SIG-M5 (cell line): ENCODE data around the gene DDX56.
A peak's percentile ranks its signal among the peaks of the same experiment; 100 is the strongest.
"Not testable (repeated sequence)": the region's sequence is repeated elsewhere in the genome, so short reads cannot be mapped to it uniquely, and the experiment has no call there.

Experiments
- DNase-seq: peaks from one replicate; lab custom pipeline; 2025; lab: John Stamatoyannopoulos, UW

The DDX56 gene

GRCh38 chr7:44597181-44597580 lies 23.5 kb upstream of the DDX56 start:
- DNase-seq = not testable (repeated sequence)

DNA sequence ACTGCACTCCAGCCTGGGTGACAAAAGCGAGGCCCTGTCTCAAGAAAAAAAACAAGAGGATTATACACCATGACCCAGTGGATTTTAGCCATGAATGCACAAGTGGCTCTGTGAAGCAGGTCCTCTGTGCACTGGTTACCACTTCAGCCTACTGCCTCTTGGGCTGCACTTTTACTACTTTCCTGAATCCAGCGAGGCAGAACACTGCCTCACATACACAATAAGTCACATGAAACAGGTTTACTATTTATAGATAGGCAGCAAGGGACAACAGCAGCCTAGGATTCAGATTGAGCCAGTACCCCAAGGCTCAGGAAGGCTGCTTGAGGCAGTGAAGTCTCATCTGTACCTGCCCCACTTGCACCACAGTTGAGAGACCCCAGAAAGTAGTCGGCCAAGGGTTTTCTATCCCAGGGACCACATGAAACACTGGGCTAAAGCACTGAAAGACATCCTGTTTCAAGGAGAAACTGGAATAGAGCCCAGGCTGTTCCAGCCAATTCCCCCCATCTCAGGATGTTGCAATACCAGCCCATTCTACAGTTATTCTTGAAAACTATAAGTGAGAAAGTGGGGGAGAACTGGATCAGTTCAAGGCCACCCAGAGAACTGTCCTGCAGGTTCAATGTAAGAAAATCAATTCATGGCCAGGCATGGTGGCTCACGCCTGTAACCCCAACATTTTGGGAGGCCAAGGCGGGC lies 22.4 kb upstream of the DDX56 start:
- DNase-seq = no peak

DNA sequence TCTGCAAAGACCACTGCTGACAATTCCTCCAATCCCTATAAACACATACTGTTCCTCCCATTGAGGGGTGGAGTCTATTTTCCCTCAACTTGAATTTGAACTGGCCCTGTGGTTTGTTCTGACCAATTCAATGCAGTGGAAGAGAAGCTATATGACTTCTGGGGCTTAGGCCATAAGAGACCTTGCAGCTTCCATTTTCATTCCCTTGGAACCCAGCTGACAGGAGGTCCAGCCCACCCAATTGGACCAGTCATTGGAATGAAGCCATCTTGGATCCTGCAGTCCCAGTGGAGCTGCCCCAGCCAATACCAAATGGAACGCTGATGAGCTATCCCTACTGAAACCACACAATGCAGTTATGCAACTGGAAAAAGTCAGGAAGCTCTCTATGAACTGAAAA lies 17.2 kb upstream of the DDX56 start:
- no peak for DNase-seq

DNA sequence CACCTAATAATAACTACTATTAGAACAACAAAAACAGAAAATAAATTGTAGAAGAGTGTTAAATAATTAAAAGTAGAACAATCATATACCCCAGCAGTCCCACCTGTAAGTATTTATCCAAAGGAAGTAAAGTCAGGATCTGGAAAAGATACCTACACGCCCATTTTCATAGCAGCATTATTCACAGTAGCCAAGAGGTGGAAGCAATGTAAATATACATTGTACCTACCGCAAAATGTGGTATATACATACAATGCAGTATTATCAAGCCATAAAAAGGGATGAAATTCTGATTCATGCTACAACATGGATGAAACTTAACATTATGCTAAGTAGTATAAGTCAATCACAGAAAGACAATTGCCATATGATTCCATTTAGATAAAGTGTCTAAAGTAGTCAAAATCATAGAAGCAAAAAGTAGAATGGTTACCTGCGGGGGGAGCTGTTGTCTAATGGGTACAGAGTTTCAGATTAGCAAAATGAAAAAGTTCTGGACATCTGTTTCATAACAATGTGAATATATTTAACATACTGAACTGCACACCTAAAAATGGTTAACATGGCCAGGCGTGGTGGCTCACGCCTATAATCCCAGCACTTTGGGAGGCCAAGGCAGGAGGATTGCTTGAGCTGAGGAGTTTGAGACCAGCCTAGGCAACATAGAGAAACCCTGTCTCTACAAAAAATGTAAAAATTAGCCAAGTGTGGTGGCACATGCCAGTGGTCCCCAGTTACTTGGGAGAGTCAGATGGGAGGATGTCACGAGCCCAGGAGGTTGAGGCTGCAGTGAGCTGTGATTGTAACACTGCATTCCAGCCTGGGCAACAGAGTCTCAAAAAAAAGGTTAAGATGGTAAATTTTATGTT lies 14.4 kb upstream of the DDX56 start:
- no peak for DNase-seq

- DNase-seq = no peak
Measured at GRCh38 chr7:44583146-44583865, 9.6 kb upstream of the DDX56 start.

DNA sequence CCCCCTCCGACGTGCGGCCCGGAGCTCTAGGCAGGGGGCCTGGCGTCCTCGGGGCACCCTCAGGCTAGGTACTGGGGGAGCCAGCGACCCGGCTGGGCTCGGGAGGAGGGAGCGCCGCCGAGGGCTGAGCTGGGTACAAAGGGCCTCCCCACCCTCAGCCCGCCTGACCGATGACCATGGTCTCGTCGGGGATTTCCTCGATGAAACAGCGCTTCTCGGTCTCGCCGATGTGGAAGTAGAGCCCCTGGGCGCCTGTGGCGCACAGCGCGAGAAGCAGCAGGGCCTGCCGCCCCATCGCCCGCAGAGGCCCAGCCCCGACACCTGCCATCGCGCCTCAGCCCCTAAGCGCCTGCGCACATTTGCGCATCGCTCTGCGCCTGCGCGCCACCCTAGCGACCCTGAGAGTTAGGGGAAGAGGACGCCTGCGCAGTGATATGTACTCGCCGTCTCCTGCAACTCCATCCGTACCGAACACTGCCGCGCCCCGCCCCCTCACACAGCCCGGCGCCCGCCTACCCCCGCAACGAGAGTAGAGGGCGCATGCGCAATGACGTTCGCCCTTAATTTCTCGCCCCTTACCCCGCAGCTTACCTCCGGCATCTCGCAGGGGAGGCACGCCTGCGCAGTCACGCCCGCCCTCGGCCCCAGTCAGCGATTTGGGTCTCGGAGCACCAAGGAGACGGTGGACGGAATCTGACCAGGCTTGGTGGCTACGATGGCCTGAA lies 8.3 kb upstream of the DDX56 start, which contains the start of gene TMED4:
Gene TMED4 (minus strand): TSS at position 353 of the 725 bp plus-strand sequence. CDS start 25 bp downstream, at position 328.
- peak; percentile 93 for DNase-seq

GRCh38 chr7:44580945-44581878 lies 7.5 kb upstream of the DDX56 start:
- DNase-seq = no peak

DNA sequence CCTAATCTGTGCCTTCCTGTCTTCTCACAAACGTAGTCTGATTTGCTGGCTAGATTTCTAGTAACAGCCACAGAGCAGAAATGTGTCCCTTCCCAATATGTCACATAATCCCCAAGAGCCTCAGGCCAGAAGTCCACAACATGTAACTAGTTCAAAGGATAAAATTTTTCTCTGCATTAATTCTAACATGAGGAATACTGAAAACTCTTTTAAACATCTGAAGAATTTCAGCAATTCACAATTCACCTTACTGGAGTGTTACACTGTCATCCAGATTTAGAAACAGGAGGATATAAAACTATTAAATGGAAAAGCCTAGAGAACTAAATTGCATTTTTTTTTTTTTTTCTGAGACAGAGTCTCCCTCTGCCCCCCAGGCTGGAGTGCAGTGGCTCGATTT lies 2.5 kb upstream of the DDX56 start:
- no peak for DNase-seq

- no peak for DNase-seq
Measured at GRCh38 chr7:44575054-44575453, 1.3 kb upstream of the DDX56 start.

GRCh38 chr7:44574287-44574872 lies 672 bp upstream of the DDX56 start:
- DNase-seq = no peak

GRCh38 chr7:44572771-44573170 lies 937 bp downstream of the DDX56 start:
- DNase-seq = no peak

- DNase-seq = no peak
Measured at GRCh38 chr7:44569959-44570358, 3.7 kb downstream of the DDX56 start.

- DNase-seq = no peak
Measured at GRCh38 chr7:44568771-44569560, 4.7 kb downstream of the DDX56 start.

DNA sequence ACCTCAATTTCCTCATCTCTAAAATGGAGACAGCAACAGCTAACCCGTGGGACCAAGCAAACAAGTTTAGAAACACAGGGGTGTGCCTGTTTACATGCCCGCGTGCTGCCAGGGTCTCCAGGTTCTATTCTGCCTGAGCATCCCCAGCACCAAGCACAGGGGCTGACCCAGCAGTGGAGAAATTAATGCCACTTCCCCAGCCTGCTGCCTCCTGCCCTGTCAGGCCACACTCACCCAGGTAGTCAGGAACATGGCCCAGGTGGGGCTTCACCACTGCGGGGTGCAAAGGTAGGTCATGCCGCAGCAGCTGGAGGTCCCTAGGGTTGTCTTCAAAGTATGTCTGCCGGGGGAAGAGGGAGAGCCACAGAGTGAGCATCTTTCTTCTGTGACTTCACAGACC lies 5.8 kb downstream of the DDX56 start:
- no peak for DNase-seq

- DNase-seq = no peak
Measured at GRCh38 chr7:44566680-44567079, 7.0 kb downstream of the DDX56 start.

DNA sequence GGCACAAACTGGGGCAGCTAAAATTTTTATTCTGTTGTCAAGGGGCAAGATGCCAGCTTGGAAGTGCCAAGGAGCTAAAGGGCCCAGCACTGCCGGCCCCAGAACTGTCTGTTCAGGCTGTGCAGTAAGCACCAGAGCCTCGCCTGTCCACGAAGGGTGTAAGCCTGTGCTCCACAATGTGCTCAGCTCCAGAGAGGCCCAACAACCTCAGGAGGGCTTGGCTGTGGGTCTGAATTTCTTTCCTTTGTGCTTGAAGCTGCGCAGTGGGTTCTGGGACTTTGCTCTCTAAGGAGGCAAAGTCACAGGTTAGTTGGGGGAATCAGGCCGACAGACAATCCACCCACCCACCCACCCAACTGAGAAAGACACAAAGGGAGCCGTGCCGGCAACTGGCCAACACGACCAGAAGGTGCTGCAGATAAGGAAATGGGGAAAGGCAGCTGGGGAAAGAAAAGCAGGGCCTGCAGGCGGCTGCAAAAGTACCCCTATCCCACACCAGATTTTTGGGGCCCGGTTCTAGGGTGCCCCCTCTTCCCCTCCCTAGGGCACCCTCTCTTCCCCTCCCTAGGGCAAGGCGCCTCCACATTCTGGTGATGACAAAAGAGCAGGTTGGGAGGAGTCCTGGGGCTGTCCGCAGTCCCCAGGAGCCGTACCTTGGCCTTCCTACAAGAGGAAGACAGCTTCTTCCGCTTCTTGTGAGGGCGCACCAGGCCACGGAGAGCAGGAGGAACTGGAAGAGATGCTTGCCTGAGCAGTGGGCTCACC lies 7.7 kb downstream of the DDX56 start:
- DNase-seq = no peak

DNA sequence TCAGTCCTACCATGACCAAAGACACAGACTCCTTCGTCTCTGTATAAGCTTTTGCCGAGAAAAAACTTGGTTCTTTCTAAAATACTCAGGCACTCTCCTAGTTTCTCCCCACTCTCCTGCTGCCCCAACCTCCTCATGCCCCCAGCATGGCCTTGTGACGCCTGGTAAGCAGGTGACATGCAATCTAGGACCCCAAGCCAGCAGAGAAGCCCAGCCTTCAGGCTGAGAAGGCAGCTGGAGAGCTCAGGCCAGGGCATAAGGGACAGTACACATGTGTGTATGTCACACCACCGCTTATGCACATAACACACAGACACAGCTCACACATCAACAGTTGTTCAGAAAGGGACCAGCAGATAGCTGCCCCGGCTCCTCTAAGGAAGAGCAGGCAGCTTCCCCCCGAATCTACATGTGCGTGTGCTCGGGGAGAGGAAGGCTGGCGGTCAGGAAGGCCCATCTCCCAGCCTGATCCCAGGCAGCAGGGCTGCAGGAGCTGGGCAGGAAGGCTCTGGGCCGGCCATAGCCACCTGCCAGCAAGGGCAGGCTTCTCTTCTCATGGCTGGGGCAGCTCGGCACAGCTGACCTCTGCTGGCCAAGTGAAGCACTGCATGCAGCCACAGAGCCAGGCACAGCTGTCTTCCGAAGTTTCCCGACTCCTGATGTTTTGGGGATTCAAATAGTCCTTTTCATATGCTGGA lies 8.5 kb downstream of the DDX56 start:
- DNase-seq = no peak

- no peak for DNase-seq
Measured at GRCh38 chr7:44564606-44565005, 9.1 kb downstream of the DDX56 start.
